HepG2 (cell line): Measurements from ENCODE around the gene MED23. TPM values are rescaled to one million over a fixed set of nuclear protein-coding genes. Genes with fewer than 3 reads are reported as not detected.

ENCODE experiments used
- AHDC1 ChIP-seq: sonication (generic); formaldehyde crosslinking; IDR thresholded peaks from 2 replicates; pipeline ENCODE4 v1.5.1; 2020; ENCODE audit warnings: mild to moderate bottlenecking, missing genetic modification reagents, borderline replicate concordance
- BRD4 ChIP-seq: sonication (generic); formaldehyde crosslinking; IDR thresholded peaks from 2 replicates; pipeline ENCODE4 v1.4.0; 2020; ENCODE audit warnings: missing genetic modification reagents
- CBX1 ChIP-seq: IDR thresholded peaks from one replicate; pipeline ENCODE4 v1.6.1; 2016; ENCODE audit warnings: antibody characterized with exemption, low read depth
- FOXP1 ChIP-seq, 2 experiments: fragments of 450-650 bp in 1 of 2; IDR thresholded peaks; 2 replicates each; pipeline ENCODE4 v1.6.1; 2017 to 2018; ENCODE audit warnings: antibody characterized with exemption in 1 of 2
- GZF1 ChIP-seq: sonication (generic); formaldehyde crosslinking; IDR thresholded peaks from 2 replicates; pipeline ENCODE4 v1.5.1; 2020; ENCODE audit warnings: mild to moderate bottlenecking, missing genetic modification reagents
- IKZF4 ChIP-seq: sonication (generic); formaldehyde crosslinking; IDR thresholded peaks from 2 replicates; pipeline ENCODE4 v1.5.1; 2020; ENCODE audit warnings: borderline replicate concordance, mild to moderate bottlenecking, low read depth, missing genetic modification reagents; ENCODE audit errors: not compliant biosample characterization
- JUNB ChIP-seq: sonication (generic); formaldehyde crosslinking; IDR thresholded peaks from 2 replicates; pipeline ENCODE4 v1.8.0; 2022; ENCODE audit warnings: missing genetic modification reagents, mild to moderate bottlenecking, borderline replicate concordance
- MED8 ChIP-seq: sonication (generic); formaldehyde crosslinking; IDR thresholded peaks from 2 replicates; pipeline ENCODE4 v1.8.1; 2023; ENCODE audit warnings: mild to moderate bottlenecking, missing genetic modification reagents; ENCODE audit not compliant: insufficient replicate concordance
- MIXL1 ChIP-seq: IDR thresholded peaks from 2 replicates; pipeline ENCODE4 v1.6.1; 2016
- PAXIP1 ChIP-seq: sonication (generic); formaldehyde crosslinking; conservative IDR thresholded peaks from 2 replicates; pipeline ENCODE4 v1.4.0; 2020; ENCODE audit warnings: mild to moderate bottlenecking, missing genetic modification reagents, moderate library complexity
- POGZ ChIP-seq: sonication (generic); formaldehyde crosslinking; IDR thresholded peaks from 2 replicates; pipeline ENCODE4 v1.4.0; 2020; ENCODE audit warnings: mild to moderate bottlenecking, missing genetic modification reagents
- SKI ChIP-seq: fragments of 450-650 bp; IDR thresholded peaks from one replicate; pipeline ENCODE4 v1.6.1; 2018; ENCODE audit warnings: mild to moderate bottlenecking; ENCODE audit not compliant: partially characterized antibody
- ZNF333 ChIP-seq: sonication (generic); formaldehyde crosslinking; IDR thresholded peaks from 2 replicates; pipeline ENCODE4 v1.4.0; 2020; ENCODE audit warnings: mild to moderate bottlenecking, missing genetic modification reagents, borderline replicate concordance
- ZNF709 ChIP-seq: sonication (generic); formaldehyde crosslinking; IDR thresholded peaks from 2 replicates; pipeline ENCODE4 v1.5.0; 2020; ENCODE audit warnings: mild to moderate bottlenecking, missing genetic modification reagents
- ZNF773 ChIP-seq: sonication (generic); formaldehyde crosslinking; IDR thresholded peaks from 2 replicates; pipeline ENCODE4 v1.4.0; 2020; ENCODE audit warnings: missing genetic modification reagents, borderline replicate concordance
- ZNF883 ChIP-seq: sonication (generic); formaldehyde crosslinking; IDR thresholded peaks from 2 replicates; pipeline ENCODE4 v1.5.1; 2020; ENCODE audit warnings: mild to moderate bottlenecking, missing genetic modification reagents; ENCODE audit errors: not compliant biosample characterization
- polyA plus RNA-seq, 8 experiments: library from polyadenylated mRNA; depleted of rRNA in 3 of 8; stranded (reverse) in 7 of 8; unstranded in 1 of 8; fragments of >200 nt; fragmentation: Illumina TruSeq in 4 of 8; extraction: Trizol in 4 of 8; gene quantifications; 2 replicates each; pipeline versions ENCODE4 v1.2.1 to v1.2.3, GENCODE V29; 2011 to 2016; ENCODE audit warnings: low read depth in 4 of 8, missing spikeins in 1 of 8, mixed read lengths in 1 of 8; ENCODE audit not compliant: insufficient read depth in 1 of 8
- total RNA-seq, 5 experiments: library from RNA; depleted of rRNA; stranded (reverse); fragments of >200 nt; fragmentation: Illumina TruSeq; extraction: Trizol; gene quantifications; 2 replicates each; pipeline ENCODE4 v1.2.3, GENCODE V29; 2016; ENCODE audit warnings: low read depth in 1 of 5

The MED23 gene
- total and polyA plus RNA-seq, 2 of the 13 experiments (the other 11 are each of a cell fraction or from before 2014, with no cell fraction given), result 34.9 to 50.5 TPM

DNA sequence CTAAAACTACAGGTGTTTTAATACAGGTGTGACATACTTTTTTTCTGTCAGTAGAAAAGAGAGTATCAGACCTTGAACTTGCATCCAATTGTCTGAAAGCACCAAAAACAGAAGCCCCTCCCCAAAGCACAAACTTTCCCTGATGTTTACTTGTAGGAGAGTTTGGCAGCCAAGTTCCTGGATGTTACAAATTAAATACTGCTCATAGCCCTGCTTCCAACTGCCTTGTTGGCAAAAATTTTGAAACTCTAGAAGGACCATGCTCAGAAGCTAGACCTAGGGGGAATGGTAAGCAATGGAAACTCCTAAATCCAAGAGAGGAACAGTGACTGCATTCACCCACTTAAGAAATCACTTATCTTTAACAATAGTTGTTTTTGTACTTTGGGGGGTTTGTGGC is 72.0 kb downstream of the MED23 start (continued):
- no peak for TF ChIP-seq MED8 (CRISPR knock-in tag)
- TF ChIP-seq POGZ (CRISPR knock-in tag), result peak; percentile 77
- no peak for TF ChIP-seq SKI
- no peak for TF ChIP-seq ZNF709
- TF ChIP-seq ZNF773 (CRISPR knock-in tag), result no peak
- TF ChIP-seq FOXP1 (IDR thresholded peaks at IDR 0.05), result no peak
- TF ChIP-seq FOXP1 (CRISPR knock-in tag; IDR thresholded peaks at IDR 0.05), result peak; percentile 31; the same call in 1 of the 2 replicates
- no peak for TF ChIP-seq IKZF4 (CRISPR knock-in tag)
- TF ChIP-seq BRD4 (CRISPR knock-in tag), result no peak
- TF ChIP-seq MIXL1, result peak; percentile 34; the same call in 1 of the 2 replicates
- peak; percentile 64; the same call in 1 of the 2 replicates for TF ChIP-seq AHDC1 (CRISPR knock-in tag)
- peak; percentile 62 for TF ChIP-seq PAXIP1 (CRISPR knock-in tag)
- no peak for TF ChIP-seq JUNB (CRISPR knock-in tag)
- no peak for TF ChIP-seq ZNF883
- TF ChIP-seq ZNF333 (CRISPR knock-in tag), result no peak
- no peak for TF ChIP-seq CBX1
- no peak for TF ChIP-seq GZF1 (CRISPR knock-in tag)
